NCI-H82 treated with DMSO at 0.1 percent for 48 hours (cell line): ENCODE data around the gene KCND2.

Experiments
- DNase-seq: peaks from one replicate; lab custom pipeline; 2025; ENCODE audit not compliant: unreplicated experiment; lab: John Stamatoyannopoulos, UW

Gene KCND2

DNA sequence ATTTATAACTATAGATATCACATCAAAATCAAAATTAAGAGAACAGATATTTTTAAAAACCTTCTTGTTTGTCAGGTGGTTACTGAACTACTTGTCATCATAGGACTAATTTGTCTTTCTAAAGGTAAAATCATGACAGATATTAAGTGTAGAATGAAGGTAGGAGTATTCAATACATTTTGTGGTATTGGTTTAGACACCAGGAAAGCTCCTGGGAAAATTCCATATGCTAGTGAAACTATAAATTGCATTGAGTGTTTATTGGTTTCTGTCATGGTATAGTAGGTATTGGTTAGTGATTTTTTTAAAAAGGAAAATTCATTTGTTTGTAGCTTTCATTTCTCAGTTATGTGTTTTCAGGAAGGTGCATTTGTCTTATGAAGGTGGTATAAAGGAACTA, 132.7 kb downstream of the KCND2 start:
- no peak for DNase-seq

- DNase-seq: no peak
Observed at GRCh38 chr7:120407010-120407409, 134.0 kb downstream of the KCND2 start.

DNA sequence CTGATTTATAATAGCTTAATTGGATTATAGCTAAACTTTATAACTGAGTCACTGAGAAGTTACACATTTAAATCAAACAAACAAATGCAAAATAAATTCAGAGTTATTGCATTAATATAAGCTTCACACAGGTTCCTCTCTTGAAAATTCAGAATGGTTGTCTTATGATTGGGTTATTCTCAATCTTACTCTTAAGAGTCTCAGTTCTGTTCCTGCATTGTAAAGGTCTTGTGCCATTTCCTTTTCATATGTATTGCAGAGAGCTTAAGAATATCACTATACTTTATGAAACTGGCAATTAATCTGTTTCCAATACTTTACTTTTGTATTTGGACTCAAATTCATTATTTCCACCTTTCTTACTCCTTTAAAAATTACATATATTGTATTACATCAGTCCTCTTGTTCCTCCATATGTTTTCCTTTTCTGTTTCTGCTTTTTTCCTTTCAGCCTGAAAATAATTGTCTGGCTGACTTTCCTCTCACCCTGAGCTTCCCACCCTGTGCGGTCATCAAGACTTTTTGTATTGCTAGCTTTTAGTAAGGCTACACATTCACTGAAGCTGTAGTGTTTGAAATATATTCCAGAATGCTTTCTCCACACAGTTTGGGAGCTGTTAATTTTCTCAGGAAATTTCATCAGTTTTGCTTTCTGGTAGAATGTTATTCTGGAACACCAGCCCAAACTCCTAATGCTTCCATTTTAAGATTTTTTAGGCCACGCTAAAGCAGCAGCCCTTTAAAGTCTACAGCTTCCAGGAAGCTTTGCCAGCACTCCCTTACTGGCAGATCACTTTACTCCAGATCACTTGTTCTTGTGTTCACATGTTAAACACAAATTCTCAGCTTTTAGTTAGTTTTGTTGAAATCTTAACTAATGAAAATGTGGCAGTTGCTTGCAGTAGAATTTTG, 139.4 kb downstream of the KCND2 start:
- no peak for DNase-seq

DNA sequence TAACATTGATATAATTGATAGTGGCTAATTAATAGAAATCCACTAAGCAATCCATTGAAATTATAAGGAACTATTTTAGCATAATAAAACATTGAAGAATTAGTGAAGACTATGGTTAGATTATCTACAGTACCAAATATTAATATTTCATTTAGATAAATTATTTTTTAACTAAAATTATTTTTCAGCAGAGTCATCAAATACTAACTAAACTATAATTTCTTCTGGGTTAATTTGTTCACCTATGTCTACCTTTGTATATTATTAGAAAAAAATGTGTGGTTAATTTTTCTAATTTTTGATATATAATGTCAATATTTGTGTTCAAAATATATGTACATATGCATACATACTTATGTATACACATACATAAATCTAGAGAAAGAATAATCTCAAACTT, 140.2 kb downstream of the KCND2 start:
- DNase-seq: no peak

DNA sequence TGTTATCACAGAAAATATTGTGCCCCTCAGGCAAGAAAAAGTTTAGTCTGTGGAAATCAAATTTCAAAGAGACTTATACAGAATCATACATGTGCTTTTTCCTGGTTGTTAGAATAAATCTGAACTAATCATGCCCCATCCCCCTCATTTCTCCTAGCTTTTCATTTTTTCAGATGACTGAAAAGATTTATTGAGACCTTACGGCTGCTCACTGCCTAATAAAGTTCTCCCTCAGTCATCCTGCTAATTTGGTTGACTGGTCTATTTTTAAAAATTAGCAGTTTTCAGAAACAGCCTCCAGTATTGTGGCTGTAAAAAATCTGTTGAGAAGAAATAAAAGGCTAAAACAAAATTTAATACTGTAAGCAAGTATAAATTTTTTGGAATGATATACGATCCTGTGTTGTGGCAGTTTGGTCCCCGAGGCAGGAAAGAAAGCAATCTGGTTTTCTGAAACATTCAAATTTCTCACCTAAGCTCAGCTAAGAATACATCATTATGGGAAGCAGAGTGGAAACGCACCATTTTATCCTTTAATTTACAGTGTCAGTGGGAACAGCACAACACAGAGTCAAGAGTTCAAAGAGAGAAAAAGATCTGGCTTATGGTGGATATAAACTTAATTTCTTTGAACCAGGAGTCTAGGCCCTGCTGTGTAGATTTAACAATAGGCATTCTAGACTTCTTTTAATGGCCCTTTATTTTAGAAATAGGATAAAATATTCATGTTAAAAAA, 144.4 kb downstream of the KCND2 start:
- DNase-seq: no peak

DNA sequence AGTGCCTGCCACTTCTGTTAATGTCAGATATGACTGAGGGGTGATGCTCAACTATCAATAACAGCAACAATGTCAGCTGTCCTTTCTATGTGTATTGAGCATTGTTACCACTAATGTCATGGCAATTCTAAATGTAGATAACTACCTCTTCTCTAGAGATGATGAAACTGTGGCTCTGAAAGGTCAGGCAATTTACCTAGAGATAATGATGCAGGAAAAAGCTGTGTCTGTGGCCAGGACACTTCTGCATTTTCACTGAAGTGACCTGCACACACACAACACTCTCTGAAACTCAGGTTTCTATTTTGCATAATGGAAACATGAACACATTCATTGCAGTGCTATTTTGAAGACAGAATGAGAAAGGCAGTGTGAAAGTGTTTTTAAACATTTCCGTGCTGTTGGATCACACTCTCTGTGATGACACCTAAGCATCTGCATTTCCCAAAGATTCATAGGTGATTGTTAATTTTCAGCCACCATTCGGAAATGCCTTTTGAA, 148.2 kb downstream of the KCND2 start:
- no peak for DNase-seq

DNA sequence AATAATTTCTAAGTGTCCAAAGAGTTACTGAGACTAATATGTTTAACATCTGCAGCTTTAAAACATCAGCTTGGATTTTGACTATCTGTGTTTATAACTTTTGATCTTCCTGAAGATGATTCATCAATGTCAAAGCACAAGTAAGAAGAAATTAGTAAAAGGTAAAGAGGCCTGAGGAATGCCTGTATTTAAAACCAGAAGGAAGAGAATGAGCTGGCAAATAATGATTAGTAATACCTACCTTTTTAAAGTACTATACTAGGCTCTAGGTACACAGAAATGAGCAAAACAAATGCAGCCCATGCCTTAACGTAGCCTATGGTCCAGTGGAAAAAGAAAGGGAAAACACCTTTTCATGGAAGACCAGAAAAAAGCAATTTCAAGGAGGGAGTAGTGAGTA, 158.0 kb downstream of the KCND2 start:
- no peak for DNase-seq

- DNase-seq: no peak
Observed at GRCh38 chr7:120436487-120437060, 163.6 kb downstream of the KCND2 start.

- DNase-seq: no peak
Observed at GRCh38 chr7:120441850-120442249, 168.9 kb downstream of the KCND2 start.

DNA sequence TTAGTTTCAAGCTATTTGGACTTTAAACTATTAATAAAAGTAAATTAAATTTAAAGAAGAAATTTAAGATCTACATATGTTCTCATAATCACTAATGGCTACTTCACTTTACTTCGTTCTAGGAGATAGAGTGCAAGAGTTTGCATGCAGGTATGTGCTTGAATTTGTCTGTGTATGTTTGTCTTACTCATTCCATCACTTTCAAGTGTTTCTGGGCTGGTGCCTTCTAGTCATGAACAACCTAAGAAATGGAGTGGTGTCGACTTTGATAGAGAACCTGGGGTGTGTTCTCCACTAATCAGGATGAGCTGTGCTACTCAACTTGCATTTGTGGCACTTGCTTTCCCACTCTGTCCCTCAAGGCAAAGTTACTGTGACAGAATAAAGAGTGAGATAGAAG, 169.9 kb downstream of the KCND2 start:
- DNase-seq: no peak

- no peak for DNase-seq
Observed at GRCh38 chr7:120444650-120445049, 171.7 kb downstream of the KCND2 start.

DNA sequence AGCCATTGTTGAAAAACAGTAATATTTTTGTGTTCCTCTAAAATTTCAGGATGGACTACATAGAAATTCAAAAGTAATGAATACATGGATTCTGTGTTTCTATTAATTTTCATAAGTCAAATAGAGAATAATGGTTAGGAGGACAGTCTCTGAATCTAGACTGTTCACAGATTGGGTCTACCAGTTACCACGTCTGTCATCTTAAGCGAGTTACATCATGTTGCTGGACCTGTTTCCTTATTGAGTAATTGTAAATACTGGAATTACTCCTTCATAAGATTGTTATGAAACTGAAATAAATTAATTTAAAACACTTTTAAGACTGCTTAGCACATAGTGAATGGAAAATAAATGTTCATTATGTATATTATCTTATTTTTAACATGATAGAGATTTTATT, 172.3 kb downstream of the KCND2 start:
- DNase-seq: no peak

- DNase-seq: no peak
Observed at GRCh38 chr7:120452665-120453064, 179.7 kb downstream of the KCND2 start.

GRCh38 chr7:120456699-120457098, 183.7 kb downstream of the KCND2 start:
- DNase-seq: no peak

GRCh38 chr7:120460949-120461348, 188.0 kb downstream of the KCND2 start:
- DNase-seq: no peak

GRCh38 chr7:120462991-120463390, 190.0 kb downstream of the KCND2 start:
- DNase-seq: no peak

DNA sequence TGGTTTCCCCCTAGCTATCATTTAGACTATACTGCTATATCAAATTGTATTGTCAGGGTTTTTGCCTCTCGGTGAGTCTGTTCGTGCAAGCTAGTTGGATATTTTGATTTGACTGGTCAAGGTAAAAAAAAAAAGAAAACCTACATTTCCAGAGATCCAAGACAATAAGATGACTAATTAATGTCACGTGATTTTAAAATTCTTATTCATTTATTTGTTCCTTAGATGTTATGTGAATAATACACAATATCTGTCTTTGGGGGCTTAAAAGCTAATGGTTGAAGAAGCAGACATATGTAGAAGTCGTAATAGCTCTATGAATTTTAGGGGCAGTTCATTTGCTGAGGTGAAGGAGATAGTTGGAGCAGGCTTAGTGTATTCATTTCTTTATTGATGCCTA, 191.1 kb downstream of the KCND2 start:
- DNase-seq: no peak

- DNase-seq: no peak
Observed at GRCh38 chr7:120467676-120468075, 194.7 kb downstream of the KCND2 start.

- no peak for DNase-seq
Observed at GRCh38 chr7:120468611-120469010, 195.6 kb downstream of the KCND2 start.

DNA sequence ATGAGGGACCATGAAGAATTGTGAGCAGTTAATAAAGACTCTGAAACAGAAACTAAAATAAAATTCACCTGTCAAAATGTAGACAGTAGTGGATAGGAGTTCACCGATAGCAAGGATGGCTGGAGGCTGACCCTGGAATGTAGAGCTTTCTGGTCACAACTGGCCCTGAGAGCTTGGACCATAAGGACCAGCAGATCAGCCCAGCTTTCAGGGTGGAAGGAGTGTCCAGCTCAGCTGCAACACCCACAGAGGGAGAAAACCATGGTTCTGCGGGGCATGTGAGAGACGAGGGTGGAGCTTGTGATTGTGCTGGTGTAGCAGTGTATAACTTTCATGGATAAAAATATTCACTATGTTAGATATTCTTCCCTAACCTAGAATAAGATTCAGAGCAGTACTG, 199.9 kb downstream of the KCND2 start:
- no peak for DNase-seq

- DNase-seq: no peak
Observed at GRCh38 chr7:120473352-120473751, 200.4 kb downstream of the KCND2 start.

DNA sequence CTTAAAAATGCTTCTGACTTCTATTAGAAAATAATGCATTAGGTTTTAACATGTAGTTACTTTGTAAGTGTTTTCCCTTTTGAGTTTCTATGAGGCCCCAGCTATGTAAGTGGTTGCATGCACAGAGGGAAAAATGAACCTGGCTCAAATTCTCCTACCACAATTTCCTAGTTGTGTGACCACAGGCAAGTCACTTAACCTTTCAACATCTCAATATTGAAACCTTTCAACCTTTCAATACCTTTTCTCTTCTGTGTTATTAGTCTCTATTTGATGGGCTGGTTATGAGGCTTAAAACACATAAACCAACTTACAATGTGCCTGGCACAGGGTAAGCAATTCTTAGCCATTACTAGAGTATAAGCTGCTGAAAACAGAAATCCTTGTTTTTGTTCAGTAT, 203.0 kb downstream of the KCND2 start:
- no peak for DNase-seq
